GM19468 (cell line): Measurements from ENCODE around the gene PRKCQ.

ENCODE experiments used
- ATAC-seq: cut with Tn5 transposase; IDR thresholded peaks from one replicate; pipeline ENCODE4 v1.9.1; 2021; ENCODE audit warnings: mild to moderate bottlenecking, moderate library complexity, moderate number of reproducible peaks; ENCODE audit not compliant: unreplicated experiment; ENCODE audit errors: extremely low read depth

The PRKCQ gene

GRCh38 chr10:6530966-6531365 is 49.1 kb downstream of the PRKCQ start:
- no peak for ATAC-seq

- ATAC-seq, result no peak
These were observed 49.8 kb downstream of the PRKCQ start for GRCh38 chr10:6530211-6530840.

- ATAC-seq, result no peak
These were observed 51.7 kb downstream of the PRKCQ start for GRCh38 chr10:6528198-6528950.

GRCh38 chr10:6525599-6526165 is 54.4 kb downstream of the PRKCQ start:
- no peak for ATAC-seq

DNA sequence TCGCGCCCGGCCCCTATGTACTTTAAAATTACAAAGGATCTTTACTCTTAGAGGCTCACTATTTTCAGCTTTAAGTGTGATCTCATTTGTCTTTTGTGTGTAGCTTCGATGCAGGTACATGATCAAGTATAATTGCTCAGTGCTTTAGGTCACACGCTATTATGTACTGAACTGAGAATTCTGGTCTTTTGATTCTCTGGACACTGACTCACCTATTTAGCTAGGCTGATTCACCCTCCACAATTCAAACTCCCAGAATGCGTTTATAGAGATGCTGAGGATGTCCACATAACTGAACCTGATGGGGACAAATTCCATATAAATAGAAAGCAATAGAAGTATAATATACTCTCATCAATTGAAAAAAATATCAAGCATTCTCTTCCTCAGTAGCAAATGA is 57.8 kb downstream of the PRKCQ start:
- ATAC-seq, result no peak

DNA sequence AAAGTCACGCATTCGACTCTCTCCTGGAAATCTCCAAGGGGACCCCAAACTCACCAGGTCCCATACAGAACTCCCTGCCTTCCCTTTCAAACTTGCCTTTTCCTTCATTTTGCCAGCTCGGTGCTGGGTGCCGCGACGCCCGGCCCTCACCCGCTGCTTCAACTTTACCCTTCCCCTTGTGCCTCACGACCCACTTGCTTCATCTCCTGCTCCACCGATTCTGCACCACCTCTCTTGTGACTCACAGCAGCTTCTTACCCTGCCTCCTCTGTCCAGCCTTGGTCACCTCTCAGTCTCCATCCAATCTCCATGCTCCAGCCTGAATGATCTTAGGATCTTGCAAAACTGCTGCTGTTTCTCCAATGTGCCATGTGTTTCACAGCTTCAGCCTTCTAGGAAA is 59.9 kb downstream of the PRKCQ start:
- no peak for ATAC-seq

- ATAC-seq, result no peak
These were observed 61.2 kb downstream of the PRKCQ start for GRCh38 chr10:6518791-6519429.

DNA sequence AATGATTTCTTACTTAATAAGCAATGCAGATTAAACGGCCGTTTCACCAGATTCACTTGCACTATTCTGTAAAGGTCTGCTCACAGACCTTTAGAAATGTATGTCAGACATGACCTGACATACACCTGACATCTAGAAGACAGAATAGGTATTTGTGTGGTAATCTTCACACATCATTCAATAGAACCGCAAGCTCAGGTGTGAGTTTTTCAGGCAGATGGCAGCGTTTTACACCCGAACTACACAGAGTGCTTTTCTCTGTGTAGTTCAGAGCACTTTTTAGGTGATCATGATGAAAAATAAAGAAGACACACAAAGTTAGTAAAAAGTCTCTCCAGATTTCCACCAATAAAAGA is 63.2 kb downstream of the PRKCQ start:
- no peak for ATAC-seq

DNA sequence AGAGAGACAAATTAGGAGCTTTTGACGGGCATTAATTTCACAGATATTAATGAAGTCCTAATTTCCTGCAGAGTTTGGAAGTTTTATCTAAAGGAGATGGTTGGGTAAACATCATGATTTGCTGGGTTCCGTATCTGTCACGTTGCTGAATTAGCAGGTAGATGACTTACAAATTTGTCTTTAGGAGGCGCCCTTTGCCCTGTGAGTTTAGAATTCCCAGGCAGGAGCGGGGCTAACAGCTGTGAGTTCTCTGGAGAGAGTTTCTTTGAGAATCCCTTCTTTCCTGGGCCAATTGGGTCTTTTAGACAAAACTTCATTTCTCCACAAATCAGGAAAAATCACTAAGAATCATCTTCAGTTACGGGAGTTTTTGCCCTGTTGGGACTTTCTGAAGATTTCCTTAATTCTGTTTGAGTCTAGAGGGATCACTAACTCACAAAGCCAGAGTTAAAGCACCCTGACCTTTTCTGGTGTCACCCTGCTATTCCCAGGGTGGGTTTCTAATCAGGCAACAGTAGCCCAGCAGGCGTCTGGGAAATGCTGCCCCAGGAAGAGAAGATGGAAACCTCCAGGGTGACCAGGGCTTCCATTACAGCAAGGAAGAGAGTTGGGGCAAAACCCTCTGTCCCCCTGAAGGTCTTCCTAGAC is 63.7 kb downstream of the PRKCQ start:
- ATAC-seq, result no peak

DNA sequence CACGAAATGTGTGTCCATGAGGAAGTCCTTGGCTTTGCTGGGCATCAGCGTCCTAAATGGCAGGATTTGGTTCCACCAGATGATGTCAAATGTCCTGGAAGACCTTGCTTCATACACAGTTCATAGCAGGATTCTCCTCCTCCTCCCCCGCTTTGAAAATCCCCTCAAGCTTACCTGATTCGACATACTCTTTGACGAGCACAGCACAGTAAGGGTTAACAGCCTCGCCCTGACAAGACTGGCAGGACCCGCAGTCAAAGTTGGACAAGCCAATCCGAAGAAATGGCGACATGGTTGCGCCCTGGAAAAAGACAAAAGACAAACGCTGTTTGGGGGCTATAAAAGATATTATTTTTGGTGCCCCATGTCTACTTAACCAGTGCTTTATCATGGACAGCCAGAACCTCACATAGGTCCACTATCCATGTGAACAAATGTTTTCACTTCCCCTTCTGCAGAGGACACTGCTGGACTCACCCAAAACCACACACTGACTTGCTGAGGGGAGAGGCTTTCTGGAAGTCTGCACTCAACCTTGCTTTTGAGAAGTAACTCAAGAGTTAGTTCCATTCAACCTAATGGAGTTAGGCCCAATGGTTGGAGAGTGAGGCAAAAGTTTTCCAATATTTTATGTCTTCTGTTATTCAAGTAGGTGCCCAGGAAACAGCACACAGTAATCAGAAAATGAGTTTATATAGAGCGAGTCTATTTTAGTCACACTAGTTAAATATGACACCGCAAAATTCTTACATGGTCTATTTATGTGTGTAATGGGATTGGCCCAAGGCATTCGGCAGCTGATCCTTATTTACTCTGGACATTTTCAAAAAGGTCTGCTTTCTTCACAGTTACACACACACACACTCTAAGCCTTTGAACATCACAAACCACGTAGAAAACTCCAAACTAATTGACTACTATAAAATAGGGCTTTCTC is 65.0 kb downstream of the PRKCQ start:
- ATAC-seq, result no peak

DNA sequence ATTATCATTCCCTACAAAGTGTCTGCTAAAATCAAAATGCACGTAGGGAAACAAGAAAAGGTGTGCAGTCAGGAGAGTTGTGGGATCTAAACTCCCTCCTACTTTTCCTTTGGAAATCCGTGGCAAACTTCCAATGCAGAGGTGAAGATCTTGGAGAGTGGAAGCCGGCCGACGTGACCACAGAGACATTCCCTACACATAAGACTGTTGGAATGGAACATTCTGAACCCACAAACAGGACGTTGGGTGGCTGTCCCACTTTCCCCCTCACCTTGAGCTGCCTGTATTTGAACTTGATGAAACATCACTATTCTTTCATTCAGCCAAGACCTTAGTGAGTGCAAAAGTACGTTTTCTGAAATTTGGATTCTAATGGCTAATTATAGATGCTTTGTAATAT is 65.9 kb downstream of the PRKCQ start:
- no peak for ATAC-seq

DNA sequence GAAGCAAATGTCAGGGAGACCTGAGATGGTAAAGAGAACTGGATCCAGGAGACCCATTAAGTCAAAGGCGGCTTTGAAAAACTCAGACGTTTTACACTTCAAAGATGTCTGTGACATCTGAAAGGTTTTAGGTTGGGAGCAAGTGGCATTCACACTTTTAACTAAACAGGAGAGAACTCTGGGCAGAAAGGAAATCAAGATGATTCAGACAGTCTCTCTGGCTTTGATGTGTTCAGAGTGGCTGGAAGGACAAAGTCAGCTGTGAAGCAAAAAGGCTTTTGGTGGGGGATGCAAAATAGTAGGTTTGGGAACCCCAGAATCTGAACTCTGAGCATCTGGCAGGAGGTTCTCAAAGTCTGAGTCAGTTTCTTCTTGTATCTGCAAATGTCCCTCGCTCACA is 66.6 kb downstream of the PRKCQ start:
- ATAC-seq, result no peak

GRCh38 chr10:6512182-6512581 is 67.9 kb downstream of the PRKCQ start:
- no peak for ATAC-seq

DNA sequence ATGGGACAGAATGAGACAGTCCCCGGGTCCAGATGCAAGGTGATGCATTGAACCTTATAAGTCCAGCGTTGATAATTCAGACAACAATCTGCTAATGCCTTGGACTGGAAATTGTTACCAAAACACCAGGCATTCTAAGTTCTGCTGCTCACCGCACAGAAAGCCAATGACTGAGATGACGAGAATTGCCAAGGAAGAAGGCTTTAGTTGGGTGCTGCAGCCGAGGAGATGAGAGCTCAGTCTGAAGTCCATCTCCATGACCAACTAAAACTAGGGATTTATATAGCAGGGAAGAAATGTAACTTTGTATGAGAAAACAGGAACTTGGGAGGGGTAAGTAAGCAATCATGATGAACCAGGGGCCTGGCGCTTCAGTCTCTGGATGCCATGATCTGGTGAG is 68.7 kb downstream of the PRKCQ start:
- ATAC-seq, result no peak

GRCh38 chr10:6507311-6507710 is 72.8 kb downstream of the PRKCQ start:
- ATAC-seq, result peak; percentile 39

GRCh38 chr10:6505300-6505699 is 74.8 kb downstream of the PRKCQ start:
- no peak for ATAC-seq

- no peak for ATAC-seq
These were observed 75.8 kb downstream of the PRKCQ start for GRCh38 chr10:6504296-6504695.

DNA sequence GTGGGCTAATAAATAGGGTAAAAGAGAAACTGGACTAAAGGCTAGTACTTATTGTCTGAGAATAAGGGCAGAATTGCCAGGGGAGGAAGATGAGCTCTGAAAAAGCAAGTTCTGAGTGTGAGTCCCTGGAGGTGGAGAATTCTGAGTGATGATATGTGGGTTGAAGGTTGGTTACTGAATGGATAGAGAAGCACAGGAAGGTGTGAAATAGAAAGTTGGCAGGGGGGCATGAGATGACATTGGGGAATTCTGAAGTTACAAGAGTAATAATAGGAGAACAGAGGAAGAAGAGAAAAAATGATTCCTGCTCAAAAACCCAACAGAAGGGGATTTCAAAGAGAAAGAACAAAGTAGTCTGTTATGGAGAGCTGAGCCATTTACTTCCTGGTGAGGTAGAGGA is 76.9 kb downstream of the PRKCQ start:
- ATAC-seq, result no peak

DNA sequence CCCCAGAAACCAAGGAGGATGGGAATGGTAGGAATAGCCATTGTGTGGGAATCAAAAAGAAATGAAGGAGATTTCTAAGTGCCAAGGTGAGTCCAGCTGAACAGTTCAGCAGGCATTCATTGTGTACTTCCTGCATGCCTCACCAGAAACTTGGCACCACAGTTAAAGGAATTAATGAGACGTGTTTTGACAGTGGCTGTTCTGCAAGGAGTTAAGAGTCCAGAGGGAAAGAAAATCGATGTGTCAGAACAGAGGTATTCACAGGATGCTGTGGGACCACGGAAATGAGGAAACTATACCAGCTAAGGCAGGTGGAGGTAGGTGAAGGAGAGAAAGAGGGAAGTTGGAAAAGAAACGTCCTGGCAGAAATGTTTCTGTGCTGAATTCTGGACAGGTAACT is 78.1 kb downstream of the PRKCQ start:
- ATAC-seq, result no peak

DNA sequence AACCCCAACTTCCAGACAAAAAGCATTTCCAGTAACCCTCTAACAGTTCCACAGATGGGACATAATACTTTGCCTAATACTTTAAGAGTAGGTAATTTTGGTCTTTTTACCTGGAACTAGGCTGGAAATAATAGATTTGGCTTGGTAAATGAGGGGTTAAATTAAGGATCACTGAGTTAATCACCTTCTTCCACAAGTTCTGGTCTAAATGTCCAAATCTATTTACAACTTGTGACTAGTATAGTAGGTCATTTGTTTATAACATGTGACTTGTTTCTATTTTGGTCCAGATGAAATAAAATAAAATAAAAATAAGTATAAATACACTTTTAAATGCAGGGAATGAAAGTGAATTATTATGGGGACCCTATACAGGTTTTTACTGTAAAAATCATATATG is 80.1 kb downstream of the PRKCQ start:
- ATAC-seq, result no peak
